Measurements from ENCODE around the gene CYP20A1.

DNA sequence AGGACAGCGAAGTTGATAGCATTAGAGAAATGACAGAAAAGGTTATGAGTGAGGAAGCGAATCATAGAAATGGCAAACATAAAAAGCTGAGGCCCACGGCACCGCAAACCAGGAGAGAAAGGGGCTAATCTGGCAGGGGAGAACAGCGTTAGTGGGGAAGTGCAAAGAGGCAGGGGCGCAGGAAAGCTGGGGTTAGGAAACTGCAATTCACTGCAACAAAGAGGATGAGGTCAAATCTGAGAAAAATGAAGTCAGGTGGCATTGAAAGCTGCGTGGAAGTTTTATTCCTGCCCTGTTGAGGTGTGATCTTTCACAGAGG lies 88.7 kb downstream of the CYP20A1 start:
- TF ChIP-seq, protein P1, sequence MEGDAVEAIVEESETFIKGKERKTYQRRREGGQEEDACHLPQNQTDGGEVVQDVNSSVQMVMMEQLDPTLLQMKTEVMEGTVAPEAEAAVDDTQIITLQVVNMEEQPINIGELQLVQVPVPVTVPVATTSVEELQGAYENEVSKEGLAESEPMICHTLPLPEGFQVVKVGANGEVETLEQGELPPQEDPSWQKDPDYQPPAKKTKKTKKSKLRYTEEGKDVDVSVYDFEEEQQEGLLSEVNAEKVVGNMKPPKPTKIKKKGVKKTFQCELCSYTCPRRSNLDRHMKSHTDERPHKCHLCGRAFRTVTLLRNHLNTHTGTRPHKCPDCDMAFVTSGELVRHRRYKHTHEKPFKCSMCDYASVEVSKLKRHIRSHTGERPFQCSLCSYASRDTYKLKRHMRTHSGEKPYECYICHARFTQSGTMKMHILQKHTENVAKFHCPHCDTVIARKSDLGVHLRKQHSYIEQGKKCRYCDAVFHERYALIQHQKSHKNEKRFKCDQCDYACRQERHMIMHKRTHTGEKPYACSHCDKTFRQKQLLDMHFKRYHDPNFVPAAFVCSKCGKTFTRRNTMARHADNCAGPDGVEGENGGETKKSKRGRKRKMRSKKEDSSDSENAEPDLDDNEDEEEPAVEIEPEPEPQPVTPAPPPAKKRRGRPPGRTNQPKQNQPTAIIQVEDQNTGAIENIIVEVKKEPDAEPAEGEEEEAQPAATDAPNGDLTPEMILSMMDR (IDR thresholded peaks at IDR 0.05; ENCODE audit: low read depth, low read length, poor library complexity, severe bottlenecking), result no peak
- TF ChIP-seq EZH2phosphoT487 (IDR thresholded peaks at IDR 0.05; ENCODE audit: borderline replicate concordance, low read length), result no peak
